Upper lobe of left lung (tissue), 4 donors: ENCODE results near the gene SERINC5.

Experiments
- CTCF ChIP-seq, 6 experiments: fragments of 450-650 bp in 4 of 6; fragments of 200-600 bp in 2 of 6; sonication (generic) in 2 of 6; IDR thresholded peaks; one replicate each; pipeline ENCODE4 v1.5.1; 2016 to 2019; ENCODE audit warnings: antibody characterized with exemption in 6 of 6
- POLR2AphosphoS5 ChIP-seq, 2 donors: sonication (generic); formaldehyde crosslinking; IDR thresholded peaks; one replicate each; pipeline ENCODE4 v1.5.1; 2017; ENCODE audit warnings: antibody characterized with exemption in 2 of 2

GRCh38 chr5:80119372-80119771 lies 136.5 kb downstream of the SERINC5 start:
- TF ChIP-seq CTCF (IDR thresholded peaks at IDR 0.05) (no peak), POLR2AphosphoS5 (IDR thresholded peaks at IDR 0.05) (no peak)
